Measurements from ENCODE around the gene CTSS.
"Not testable (repeated sequence)": the region's sequence is repeated elsewhere in the genome, so short reads cannot be mapped to it uniquely, and the experiment has no call there.

The CTSS gene

GRCh38 chr1:150807249-150808023 lies 41.9 kb upstream of the CTSS start:
- H3K4me3 ChIP-seq (ENCODE audit: low read depth, low read length): peak overlapping the region; percentile 58
- TF ChIP-seq, protein P1, sequence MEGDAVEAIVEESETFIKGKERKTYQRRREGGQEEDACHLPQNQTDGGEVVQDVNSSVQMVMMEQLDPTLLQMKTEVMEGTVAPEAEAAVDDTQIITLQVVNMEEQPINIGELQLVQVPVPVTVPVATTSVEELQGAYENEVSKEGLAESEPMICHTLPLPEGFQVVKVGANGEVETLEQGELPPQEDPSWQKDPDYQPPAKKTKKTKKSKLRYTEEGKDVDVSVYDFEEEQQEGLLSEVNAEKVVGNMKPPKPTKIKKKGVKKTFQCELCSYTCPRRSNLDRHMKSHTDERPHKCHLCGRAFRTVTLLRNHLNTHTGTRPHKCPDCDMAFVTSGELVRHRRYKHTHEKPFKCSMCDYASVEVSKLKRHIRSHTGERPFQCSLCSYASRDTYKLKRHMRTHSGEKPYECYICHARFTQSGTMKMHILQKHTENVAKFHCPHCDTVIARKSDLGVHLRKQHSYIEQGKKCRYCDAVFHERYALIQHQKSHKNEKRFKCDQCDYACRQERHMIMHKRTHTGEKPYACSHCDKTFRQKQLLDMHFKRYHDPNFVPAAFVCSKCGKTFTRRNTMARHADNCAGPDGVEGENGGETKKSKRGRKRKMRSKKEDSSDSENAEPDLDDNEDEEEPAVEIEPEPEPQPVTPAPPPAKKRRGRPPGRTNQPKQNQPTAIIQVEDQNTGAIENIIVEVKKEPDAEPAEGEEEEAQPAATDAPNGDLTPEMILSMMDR (IDR thresholded peaks at IDR 0.05; ENCODE audit: low read depth, low read length): no peak

DNA sequence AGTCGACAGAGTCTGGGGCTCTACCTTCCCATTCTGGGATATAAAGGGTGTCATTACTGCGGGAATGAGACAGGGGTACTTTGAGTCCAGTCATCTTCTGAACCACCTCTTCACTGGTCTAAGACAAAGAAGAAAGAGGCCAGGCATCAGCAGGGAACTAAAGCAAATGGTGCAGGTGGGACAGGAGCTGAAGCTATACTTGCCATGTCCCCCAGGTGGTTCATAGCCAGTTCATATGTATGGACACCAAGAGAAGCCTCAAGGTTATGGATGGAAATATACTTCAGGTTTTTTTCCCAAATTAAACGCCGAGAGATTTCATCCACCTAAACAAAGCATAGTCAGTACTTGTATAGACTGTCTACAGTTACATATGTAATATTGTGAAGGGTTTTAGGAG lies 40.3 kb upstream of the CTSS start:
- H3K4me3 ChIP-seq (ENCODE audit: low read depth, low read length): no peak overlapping the region
- TF ChIP-seq, protein P1 (IDR thresholded peaks at IDR 0.05; ENCODE audit: low read depth, low read length): no peak

- TF ChIP-seq, protein P1 (IDR thresholded peaks at IDR 0.05; ENCODE audit: low read depth, low read length): no peak
- H3K4me3 ChIP-seq (ENCODE audit: low read depth, low read length): no peak overlapping the region
Measured at GRCh38 chr1:150804671-150805070, 39.1 kb upstream of the CTSS start.

GRCh38 chr1:150799089-150799488 lies 33.5 kb upstream of the CTSS start:
- H3K4me3 ChIP-seq (ENCODE audit: low read depth, low read length): no peak overlapping the region
- TF ChIP-seq, protein P1 (IDR thresholded peaks at IDR 0.05; ENCODE audit: low read depth, low read length): no peak

GRCh38 chr1:150798525-150798924 lies 32.9 kb upstream of the CTSS start:
- H3K4me3 ChIP-seq (ENCODE audit: low read depth, low read length): no peak overlapping the region
- TF ChIP-seq, protein P1 (IDR thresholded peaks at IDR 0.05; ENCODE audit: low read depth, low read length): no peak

DNA sequence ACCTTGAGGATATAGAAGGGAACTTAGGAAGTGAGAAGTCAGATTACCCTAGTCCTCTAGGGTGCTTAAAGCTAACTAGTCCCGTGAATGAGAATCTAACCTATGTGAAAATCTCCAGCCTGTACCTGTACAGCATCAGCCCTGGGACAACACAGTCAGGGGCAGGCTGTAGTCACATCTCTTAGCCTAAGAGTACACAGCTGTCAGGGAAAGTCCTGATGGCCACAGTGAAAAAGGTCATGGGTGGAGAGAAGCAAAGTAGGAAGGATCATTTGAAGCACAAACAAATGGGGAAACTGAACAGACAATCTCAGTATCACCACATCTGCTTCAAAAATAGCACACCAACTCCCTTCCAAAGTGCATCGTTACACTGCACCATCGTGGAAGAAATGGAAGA lies 30.8 kb upstream of the CTSS start:
- TF ChIP-seq, protein P1 (IDR thresholded peaks at IDR 0.05; ENCODE audit: low read depth, low read length): no peak

GRCh38 chr1:150793778-150794177 lies 28.2 kb upstream of the CTSS start:
- H3K4me3 ChIP-seq (ENCODE audit: low read depth, low read length): not testable (repeated sequence)

More for the DNA sequence above, 30.8 kb upstream of the CTSS start:
- H3K4me3 ChIP-seq (ENCODE audit: low read depth, low read length): no peak overlapping the region

DNA sequence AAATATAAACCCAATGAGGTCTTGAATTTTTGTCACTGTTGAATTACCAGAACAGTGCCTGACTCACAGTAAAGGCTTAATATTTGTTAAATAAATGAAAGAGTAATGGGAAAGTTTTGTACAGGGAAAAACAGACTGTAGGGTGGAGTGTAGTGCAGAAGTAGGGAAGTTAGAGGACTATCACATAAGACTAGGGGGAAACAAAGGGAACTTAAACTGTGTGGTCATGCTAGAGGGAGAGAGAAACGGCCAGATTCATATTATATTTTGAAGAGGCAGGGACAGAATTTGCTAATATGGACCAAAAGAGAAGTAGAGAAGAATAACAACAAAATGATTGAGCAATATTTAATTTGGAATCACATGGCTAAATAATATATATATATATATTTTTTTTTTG lies 27.6 kb upstream of the CTSS start:
- no peak overlapping the region for H3K4me3 ChIP-seq (ENCODE audit: low read depth, low read length)
- TF ChIP-seq, protein P1 (IDR thresholded peaks at IDR 0.05; ENCODE audit: low read depth, low read length): no peak

Data from WI38 (cell line).